H1 (cell line): ENCODE results near the gene RABEP2.

ENCODE experiments used
- MAFK ChIP-seq: IDR thresholded peaks from 2 replicates; pipeline ENCODE4 v1.6.1; 2012; ENCODE audit warnings: low read depth, mild to moderate bottlenecking, improper control_type of control experiment, low read length
- POLR2AphosphoS5 ChIP-seq: IDR thresholded peaks from 2 replicates; pipeline ENCODE4 v1.6.1; 2011; ENCODE audit warnings: low read depth, low read length
- SIN3A ChIP-seq, 2 experiments: IDR thresholded peaks in 1 of 2; conservative IDR thresholded peaks in 1 of 2; 2 replicates each; pipeline ENCODE4 v1.6.1; 2011 to 2012; ENCODE audit warnings: low read length in 2 of 2, improper control_type of control experiment in 1 of 2, low read depth in 1 of 2, mild to moderate bottlenecking in 1 of 2
- TF ChIP-seq, protein P1 (sequence below), 3 experiments: IDR thresholded peaks; 1 replicate in 2 of 3; 2 replicates in 1 of 3; pipeline versions ENCODE4 v1.5.1 to v1.6.1; 2011; ENCODE audit warnings: low read length in 3 of 3, mild to moderate bottlenecking in 3 of 3, inconsistent platforms in 2 of 3, low read depth in 1 of 3, moderate library complexity in 1 of 3; ENCODE audit not compliant: insufficient read depth in 1 of 3; ENCODE audit errors: control extremely low read depth in 1 of 3

- no peak for TF ChIP-seq POLR2AphosphoS5
- TF ChIP-seq, protein P1, sequence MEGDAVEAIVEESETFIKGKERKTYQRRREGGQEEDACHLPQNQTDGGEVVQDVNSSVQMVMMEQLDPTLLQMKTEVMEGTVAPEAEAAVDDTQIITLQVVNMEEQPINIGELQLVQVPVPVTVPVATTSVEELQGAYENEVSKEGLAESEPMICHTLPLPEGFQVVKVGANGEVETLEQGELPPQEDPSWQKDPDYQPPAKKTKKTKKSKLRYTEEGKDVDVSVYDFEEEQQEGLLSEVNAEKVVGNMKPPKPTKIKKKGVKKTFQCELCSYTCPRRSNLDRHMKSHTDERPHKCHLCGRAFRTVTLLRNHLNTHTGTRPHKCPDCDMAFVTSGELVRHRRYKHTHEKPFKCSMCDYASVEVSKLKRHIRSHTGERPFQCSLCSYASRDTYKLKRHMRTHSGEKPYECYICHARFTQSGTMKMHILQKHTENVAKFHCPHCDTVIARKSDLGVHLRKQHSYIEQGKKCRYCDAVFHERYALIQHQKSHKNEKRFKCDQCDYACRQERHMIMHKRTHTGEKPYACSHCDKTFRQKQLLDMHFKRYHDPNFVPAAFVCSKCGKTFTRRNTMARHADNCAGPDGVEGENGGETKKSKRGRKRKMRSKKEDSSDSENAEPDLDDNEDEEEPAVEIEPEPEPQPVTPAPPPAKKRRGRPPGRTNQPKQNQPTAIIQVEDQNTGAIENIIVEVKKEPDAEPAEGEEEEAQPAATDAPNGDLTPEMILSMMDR (IDR thresholded peaks at IDR 0.05; ENCODE audit: control extremely low read depth in 1 of 3, insufficient read depth in 1 of 3, low read depth in 1 of 3, low read length in 3 of 3): no peak
- no peak for TF ChIP-seq MAFK
- no peak for TF ChIP-seq SIN3A (conservative IDR thresholded peaks at IDR 0.05 in 1 of 2, IDR thresholded peaks at IDR 0.05 in 1 of 2; ENCODE audit: low read depth in 1 of 2, low read length in 2 of 2)
Measured at GRCh38 chr16:28893291-28893690, 31.7 kb downstream of the RABEP2 start.
